ENCODE results near the gene TRAPPC1. TPM values are rescaled to one million over a fixed set of nuclear protein-coding genes. Genes with fewer than 3 reads are reported as not detected.

The TRAPPC1 gene
- total and polyA plus RNA-seq, 8 donors, result 20.2 to 148 (median 75.0) TPM

- intact Hi-C loops (cut with DNase I; ENCODE audit: low total_unique reads), result no loop called here
- DNase-seq, result no peak
- H3K27me3 ChIP-seq, result peaks cover 0 to 7% (median 0%) of the 10 kb centered on the region in 3 donors
- no peaks in the 10 kb centered on the region for H3K36me3 ChIP-seq
- H3K4me3 ChIP-seq, result no peak overlapping the region
- TF ChIP-seq POLR2AphosphoS5 (IDR thresholded peaks at IDR 0.05) (no peak), POLR2A (IDR thresholded peaks at IDR 0.05) (no peak), EP300 (IDR thresholded peaks at IDR 0.05) (no peak), CTCF (IDR thresholded peaks at IDR 0.05) (no peak)
- WGBS, 5 donors, result 53 to 68% (median 62%) methylated on average over 2 of the region's 2 CpGs
- no peaks in the 10 kb centered on the region for H3K9me3 ChIP-seq
- H3K4me1 ChIP-seq, result no peaks in the 10 kb centered on the region
- H3K27ac ChIP-seq, result no peak overlapping the region
Measured at GRCh38 chr17:7967751-7968150, 36.0 kb upstream of the TRAPPC1 start.

GRCh38 chr17:7961421-7961820, 29.7 kb upstream of the TRAPPC1 start:
- no peak for TF ChIP-seq EP300 (IDR thresholded peaks at IDR 0.05)
- no peaks in the 10 kb centered on the region for H3K9me3 ChIP-seq
- DNase-seq, result no peak
- intact Hi-C loops (cut with DNase I; ENCODE audit: low total_unique reads), result no loop called here
- 40 to 58% (median 45%) methylated on average over 2 of the region's 2 CpGs for WGBS, 5 donors
- H3K27me3 ChIP-seq, result peaks cover 0 to 19% (median 7%) of the 10 kb centered on the region in 3 donors
- H3K36me3 ChIP-seq, result no peaks in the 10 kb centered on the region
- H3K27ac ChIP-seq, result no peak overlapping the region
- no peak overlapping the region for H3K4me3 ChIP-seq
- peaks cover 0 to 3% (median 2%) of the 10 kb centered on the region in 4 donors for H3K4me1 ChIP-seq

- Histone ChIP-seq H3K4me3 (no peak overlapping the region), H3K27me3 (peaks cover 0 to 19% (median 7%) of the 10 kb centered on the region in 3 donors), H3K4me1 (peaks cover 0 to 10% (median 4%) of the 10 kb centered on the region in 4 donors), H3K36me3 (no peaks in the 10 kb centered on the region), H3K27ac (no peak overlapping the region), H3K9me3 (no peaks in the 10 kb centered on the region)
- TF ChIP-seq POLR2AphosphoS5 (IDR thresholded peaks at IDR 0.05) (no peak), CTCF (IDR thresholded peaks at IDR 0.05) (no peak), EP300 (IDR thresholded peaks at IDR 0.05) (no peak), POLR2A (IDR thresholded peaks at IDR 0.05) (no peak)
- WGBS, 5 donors, result 88 to 92% (median 90%) methylated on average over 9 of the region's 9 CpGs
- intact Hi-C loops (cut with DNase I; ENCODE audit: low total_unique reads), result no loop called here
- DNase-seq, result no peak
Measured at GRCh38 chr17:7959503-7960253, 27.9 kb upstream of the TRAPPC1 start.

- H3K36me3 ChIP-seq, result no peaks in the 10 kb centered on the region
- TF ChIP-seq CTCF (IDR thresholded peaks at IDR 0.05), result no peak
- TF ChIP-seq POLR2AphosphoS5 (IDR thresholded peaks at IDR 0.05), result peak in 2 of 3 donors; percentile 3 to 5
- TF ChIP-seq EP300 (IDR thresholded peaks at IDR 0.05), result no peak
- H3K9me3 ChIP-seq, result no peaks in the 10 kb centered on the region
- peaks cover 0 to 16% (median 7%) of the 10 kb centered on the region in 3 donors for H3K27me3 ChIP-seq
- no peak overlapping the region for H3K4me3 ChIP-seq
- intact Hi-C loops (cut with DNase I; ENCODE audit: low total_unique reads), result no loop called here
- peaks cover 0 to 18% (median 6%) of the 10 kb centered on the region in 4 donors for H3K4me1 ChIP-seq
- 73 to 92% (median 80%) methylated on average over 11 of the region's 11 CpGs for WGBS, 5 donors
- peak in 1 of 2 donors; percentile 81 for DNase-seq
- H3K27ac ChIP-seq, result peak overlapping the region in 1 of 5 donors; percentile 54
Measured at GRCh38 chr17:7956228-7956965, 24.7 kb upstream of the TRAPPC1 start.

Measured in stomach (tissue), 9 donors.